DMS114 treated with DMSO at 0.1 percent for 48 hours (cell line): ENCODE measurements around the gene MAD1L1.
"Not testable (repeated sequence)": the region's sequence is repeated elsewhere in the genome, so short reads cannot be mapped to it uniquely, and the experiment has no call there.

Experiments used
- DNase-seq: peaks from one replicate; lab custom pipeline; 2025; ENCODE audit not compliant: unreplicated experiment; lab: John Stamatoyannopoulos, UW

Gene MAD1L1

GRCh38 chr7:2070151-2070763, 162.5 kb downstream of the MAD1L1 start:
- DNase-seq = no peak

- no peak for DNase-seq
Observed at GRCh38 chr7:2069472-2069860, 163.3 kb downstream of the MAD1L1 start.

- DNase-seq = no peak
Observed at GRCh38 chr7:2068693-2069471, 163.9 kb downstream of the MAD1L1 start.

GRCh38 chr7:2066251-2066919, 166.4 kb downstream of the MAD1L1 start:
- no peak for DNase-seq

GRCh38 chr7:2065528-2065927, 167.2 kb downstream of the MAD1L1 start:
- DNase-seq = no peak

- no peak for DNase-seq
Observed at GRCh38 chr7:2063563-2064260, 169.0 kb downstream of the MAD1L1 start.

GRCh38 chr7:2062648-2063047, 170.1 kb downstream of the MAD1L1 start:
- no peak for DNase-seq

GRCh38 chr7:2060701-2061100, 172.0 kb downstream of the MAD1L1 start:
- DNase-seq = no peak

GRCh38 chr7:2059964-2060700, 172.6 kb downstream of the MAD1L1 start:
- DNase-seq = no peak

GRCh38 chr7:2058246-2058645, 174.5 kb downstream of the MAD1L1 start:
- DNase-seq = not testable (repeated sequence)

- DNase-seq = no peak
Observed at GRCh38 chr7:2055956-2056355, 176.8 kb downstream of the MAD1L1 start.

GRCh38 chr7:2054927-2055326, 177.8 kb downstream of the MAD1L1 start:
- DNase-seq = no peak

GRCh38 chr7:2053395-2053794, 179.3 kb downstream of the MAD1L1 start:
- no peak for DNase-seq

- no peak for DNase-seq
Observed at GRCh38 chr7:2052657-2053048, 180.1 kb downstream of the MAD1L1 start.

GRCh38 chr7:2051707-2052656, 180.8 kb downstream of the MAD1L1 start:
- DNase-seq = no peak

- no peak for DNase-seq
Observed at GRCh38 chr7:2050511-2050866, 182.3 kb downstream of the MAD1L1 start.

- DNase-seq = no peak
Observed at GRCh38 chr7:2049782-2050510, 182.8 kb downstream of the MAD1L1 start.

GRCh38 chr7:2049111-2049781, 183.5 kb downstream of the MAD1L1 start:
- no peak for DNase-seq

- no peak for DNase-seq
Observed at GRCh38 chr7:2048531-2048930, 184.2 kb downstream of the MAD1L1 start.
